Measurements from ENCODE around the gene TSC1. TPM values are rescaled to one million over a fixed set of nuclear protein-coding genes. Genes with fewer than 3 reads are reported as not detected.

TSC1 gene
- total and polyA plus RNA-seq, 2 experiments from 2014 or later, result 23.7 to 48.0 TPM

DNA sequence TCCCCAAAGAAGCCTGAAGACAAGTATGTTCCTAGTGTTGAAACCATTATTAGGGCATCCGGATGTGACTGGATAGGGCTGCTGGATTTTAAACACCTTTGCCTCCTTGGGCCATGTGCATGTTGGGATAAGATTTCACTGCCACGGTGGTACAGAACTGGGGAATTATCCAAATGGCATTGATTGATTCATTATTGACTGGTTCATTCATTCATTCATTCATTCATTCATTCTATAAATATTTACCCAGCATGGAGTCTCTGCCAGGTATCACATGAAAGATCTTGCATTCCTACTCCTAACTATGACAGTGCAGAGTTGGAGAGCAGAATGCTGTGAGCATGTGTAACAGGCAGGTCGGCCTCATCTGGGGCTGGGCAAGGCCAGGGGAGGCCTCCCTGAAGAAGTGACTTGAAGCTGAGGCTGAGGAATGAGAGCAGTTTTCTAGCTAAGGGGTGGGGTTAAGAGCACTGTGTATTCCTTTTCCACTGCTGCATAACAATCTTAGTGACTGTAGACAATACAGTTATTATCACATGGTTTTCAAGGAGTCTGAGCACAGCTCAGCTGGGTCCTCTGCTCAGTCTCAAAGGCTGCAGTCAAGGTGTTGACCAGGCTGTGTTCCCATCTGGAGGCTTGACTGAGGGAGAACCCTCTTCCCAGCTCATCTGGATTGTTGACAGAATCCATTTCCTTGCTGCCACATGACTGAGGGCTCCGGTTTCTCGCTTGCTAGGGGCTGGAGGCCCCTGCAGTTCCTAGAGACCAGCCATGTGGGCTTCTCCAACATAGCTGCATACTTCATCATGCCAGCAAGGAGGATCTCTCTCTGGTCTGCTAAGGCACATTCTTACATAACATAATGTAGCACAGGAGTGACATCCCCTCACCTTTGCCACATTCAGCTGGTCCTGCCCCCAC, 102.0 kb downstream of the TSC1 start:
- no peak overlapping the region for H2AFZ ChIP-seq

More for the DNA sequence above, 102.0 kb downstream of the TSC1 start:
- Mint-ChIP-seq H3K27ac (peak overlapping the region; percentile 36; the same call in 1 of the 2 replicates), H3K27me3 (ENCODE audit: insufficient read depth, low read depth, poor library complexity) (peaks cover 9% of the 10 kb centered on the region), H3K4me3 (no peak overlapping the region), H3K4me1 (peaks cover 9% of the 10 kb centered on the region; the same call in 2 of the 3 replicates), H3K36me3 (ENCODE audit: low read depth) (no peaks in the 10 kb centered on the region), H3K9me3 (no peaks in the 10 kb centered on the region)
- Histone ChIP-seq H3K36me3 (ENCODE audit: insufficient read depth) (no peaks in the 10 kb centered on the region), H3K9me2 (ENCODE audit: insufficient read depth) (no peaks in the 10 kb centered on the region), H3K4me2 (no peak overlapping the region), H3K79me2 (replicated peaks; ENCODE audit: insufficient read depth) (no peaks in the 10 kb centered on the region), H3K27me3 (ENCODE audit: insufficient read depth) (no peaks in the 10 kb centered on the region), H3F3A (replicated peaks; ENCODE audit: low read depth) (no peaks in the 10 kb centered on the region), H3K4me1 (ENCODE audit: insufficient read depth) (no peaks in the 10 kb centered on the region), H4K20me1 (replicated peaks; ENCODE audit: insufficient read depth) (no peaks in the 10 kb centered on the region), H3K4me3 (no peak overlapping the region), H3K27ac (ENCODE audit: low read depth) (no peak overlapping the region)
- ATAC-seq (no peak), DNase-seq (ENCODE audit: low spot score) (peak; percentile 21)
- no peak for TF ChIP-seq NANOG (IDR thresholded peaks at IDR 0.05; ENCODE audit: borderline replicate concordance)
- no peak for TF ChIP-seq ZNF114 (CRISPR knock-in tag; IDR thresholded peaks at IDR 0.05)
- TF ChIP-seq, protein P1, sequence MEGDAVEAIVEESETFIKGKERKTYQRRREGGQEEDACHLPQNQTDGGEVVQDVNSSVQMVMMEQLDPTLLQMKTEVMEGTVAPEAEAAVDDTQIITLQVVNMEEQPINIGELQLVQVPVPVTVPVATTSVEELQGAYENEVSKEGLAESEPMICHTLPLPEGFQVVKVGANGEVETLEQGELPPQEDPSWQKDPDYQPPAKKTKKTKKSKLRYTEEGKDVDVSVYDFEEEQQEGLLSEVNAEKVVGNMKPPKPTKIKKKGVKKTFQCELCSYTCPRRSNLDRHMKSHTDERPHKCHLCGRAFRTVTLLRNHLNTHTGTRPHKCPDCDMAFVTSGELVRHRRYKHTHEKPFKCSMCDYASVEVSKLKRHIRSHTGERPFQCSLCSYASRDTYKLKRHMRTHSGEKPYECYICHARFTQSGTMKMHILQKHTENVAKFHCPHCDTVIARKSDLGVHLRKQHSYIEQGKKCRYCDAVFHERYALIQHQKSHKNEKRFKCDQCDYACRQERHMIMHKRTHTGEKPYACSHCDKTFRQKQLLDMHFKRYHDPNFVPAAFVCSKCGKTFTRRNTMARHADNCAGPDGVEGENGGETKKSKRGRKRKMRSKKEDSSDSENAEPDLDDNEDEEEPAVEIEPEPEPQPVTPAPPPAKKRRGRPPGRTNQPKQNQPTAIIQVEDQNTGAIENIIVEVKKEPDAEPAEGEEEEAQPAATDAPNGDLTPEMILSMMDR (conservative IDR thresholded peaks at IDR 0.05; ENCODE audit: low read depth in 2 of 2), result no peak
- no peak for TF ChIP-seq EZH2phosphoT487 (IDR thresholded peaks at IDR 0.05; ENCODE audit: unreplicated experiment)
- TF ChIP-seq JUNB (IDR thresholded peaks at IDR 0.05; ENCODE audit: unreplicated experiment), result no peak
- TF ChIP-seq, protein P2, sequence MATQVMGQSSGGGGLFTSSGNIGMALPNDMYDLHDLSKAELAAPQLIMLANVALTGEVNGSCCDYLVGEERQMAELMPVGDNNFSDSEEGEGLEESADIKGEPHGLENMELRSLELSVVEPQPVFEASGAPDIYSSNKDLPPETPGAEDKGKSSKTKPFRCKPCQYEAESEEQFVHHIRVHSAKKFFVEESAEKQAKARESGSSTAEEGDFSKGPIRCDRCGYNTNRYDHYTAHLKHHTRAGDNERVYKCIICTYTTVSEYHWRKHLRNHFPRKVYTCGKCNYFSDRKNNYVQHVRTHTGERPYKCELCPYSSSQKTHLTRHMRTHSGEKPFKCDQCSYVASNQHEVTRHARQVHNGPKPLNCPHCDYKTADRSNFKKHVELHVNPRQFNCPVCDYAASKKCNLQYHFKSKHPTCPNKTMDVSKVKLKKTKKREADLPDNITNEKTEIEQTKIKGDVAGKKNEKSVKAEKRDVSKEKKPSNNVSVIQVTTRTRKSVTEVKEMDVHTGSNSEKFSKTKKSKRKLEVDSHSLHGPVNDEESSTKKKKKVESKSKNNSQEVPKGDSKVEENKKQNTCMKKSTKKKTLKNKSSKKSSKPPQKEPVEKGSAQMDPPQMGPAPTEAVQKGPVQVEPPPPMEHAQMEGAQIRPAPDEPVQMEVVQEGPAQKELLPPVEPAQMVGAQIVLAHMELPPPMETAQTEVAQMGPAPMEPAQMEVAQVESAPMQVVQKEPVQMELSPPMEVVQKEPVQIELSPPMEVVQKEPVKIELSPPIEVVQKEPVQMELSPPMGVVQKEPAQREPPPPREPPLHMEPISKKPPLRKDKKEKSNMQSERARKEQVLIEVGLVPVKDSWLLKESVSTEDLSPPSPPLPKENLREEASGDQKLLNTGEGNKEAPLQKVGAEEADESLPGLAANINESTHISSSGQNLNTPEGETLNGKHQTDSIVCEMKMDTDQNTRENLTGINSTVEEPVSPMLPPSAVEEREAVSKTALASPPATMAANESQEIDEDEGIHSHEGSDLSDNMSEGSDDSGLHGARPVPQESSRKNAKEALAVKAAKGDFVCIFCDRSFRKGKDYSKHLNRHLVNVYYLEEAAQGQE (IDR thresholded peaks at IDR 0.05; ENCODE audit: unreplicated experiment), result no peak
- no peak for TF ChIP-seq CREB1 (CRISPR knock-in tag; IDR thresholded peaks at IDR 0.05; ENCODE audit: low read depth)
- TF ChIP-seq, protein P3, sequence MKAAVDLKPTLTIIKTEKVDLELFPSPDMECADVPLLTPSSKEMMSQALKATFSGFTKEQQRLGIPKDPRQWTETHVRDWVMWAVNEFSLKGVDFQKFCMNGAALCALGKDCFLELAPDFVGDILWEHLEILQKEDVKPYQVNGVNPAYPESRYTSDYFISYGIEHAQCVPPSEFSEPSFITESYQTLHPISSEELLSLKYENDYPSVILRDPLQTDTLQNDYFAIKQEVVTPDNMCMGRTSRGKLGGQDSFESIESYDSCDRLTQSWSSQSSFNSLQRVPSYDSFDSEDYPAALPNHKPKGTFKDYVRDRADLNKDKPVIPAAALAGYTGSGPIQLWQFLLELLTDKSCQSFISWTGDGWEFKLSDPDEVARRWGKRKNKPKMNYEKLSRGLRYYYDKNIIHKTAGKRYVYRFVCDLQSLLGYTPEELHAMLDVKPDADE (IDR thresholded peaks at IDR 0.05), result no peak
- TF ChIP-seq STAT1 (IDR thresholded peaks at IDR 0.05; ENCODE audit: unreplicated experiment), result no peak
- TF ChIP-seq EZH2 (IDR thresholded peaks at IDR 0.05; ENCODE audit: low read depth, unreplicated experiment), result no peak
- no peak for TF ChIP-seq ZNF331 (CRISPR knock-in tag; IDR thresholded peaks at IDR 0.05; ENCODE audit: low read depth)

Small RNA genes within 50 kb of the gene (microRNA-seq; reads per million reads assigned to microRNA genes)
- gene MIR548AW, result not detected

Small RNA genes within 50 kb of the gene (small RNA-seq; reads per million reads assigned to genes)
- gene AL593851.1 (ENCODE audit: low replicate concordance), result not detected
- gene MIR548AW (ENCODE audit: low replicate concordance), result not detected
- not detected for gene RNU7-21P (ENCODE audit: low replicate concordance)

Other genes starting within 250 kb of the TSC1 start
- 0.14 and 0.82 TPM in 2 replicates for gene AK8, start 66.3 kb downstream of the TSC1 start, total RNA-seq (2014; rRNA removed; shearing (Covaris generic))
- 0.70 and 0.78 TPM in 2 replicates for gene AK8, start 66.3 kb downstream of the TSC1 start, polyA plus RNA-seq (2016; fragmentation: Nextera tagmentation; extraction: Ambion mirVana)
- gene SPACA9, start 65.7 kb downstream of the TSC1 start, total RNA-seq (2014; rRNA removed; shearing (Covaris generic)), result 0.78 and 1.5 TPM in 2 replicates
- gene SPACA9, start 65.7 kb downstream of the TSC1 start, polyA plus RNA-seq (2016; fragmentation: Nextera tagmentation; extraction: Ambion mirVana), result 0.85 and 1.1 TPM in 2 replicates
- gene GFI1B, start 34.1 kb upstream of the TSC1 start, total RNA-seq (2014; rRNA removed; shearing (Covaris generic)), result 0.38 and 1.0 TPM in 2 replicates
- 0.28 TPM in 1 of 2 replicates, not detected in the other for gene GFI1B, start 34.1 kb upstream of the TSC1 start, polyA plus RNA-seq (2016; fragmentation: Nextera tagmentation; extraction: Ambion mirVana)
- 78.8 and 81.1 TPM in 2 replicates for gene GTF3C5, start 86.4 kb upstream of the TSC1 start, total RNA-seq (2014; rRNA removed; shearing (Covaris generic))
- gene GTF3C5, start 86.4 kb upstream of the TSC1 start, polyA plus RNA-seq (2016; fragmentation: Nextera tagmentation; extraction: Ambion mirVana), result 41.2 and 46.0 TPM in 2 replicates
- gene CEL, start 117.4 kb upstream of the TSC1 start, total RNA-seq (2014; rRNA removed; shearing (Covaris generic)), result 1.0 and 2.3 TPM in 2 replicates
- 0.26 and 0.27 TPM in 2 replicates for gene CEL, start 117.4 kb upstream of the TSC1 start, polyA plus RNA-seq (2016; fragmentation: Nextera tagmentation; extraction: Ambion mirVana)
- gene RALGDS, start 176.6 kb upstream of the TSC1 start, total RNA-seq (2014; rRNA removed; shearing (Covaris generic)), result 15.5 and 20.3 TPM in 2 replicates
- gene RALGDS, start 176.6 kb upstream of the TSC1 start, polyA plus RNA-seq (2016; fragmentation: Nextera tagmentation; extraction: Ambion mirVana), result 6.1 and 8.6 TPM in 2 replicates
- 15.7 and 22.4 TPM in 2 replicates for gene GBGT1, start 219.3 kb upstream of the TSC1 start, total RNA-seq (2014; rRNA removed; shearing (Covaris generic))
- gene GBGT1, start 219.3 kb upstream of the TSC1 start, polyA plus RNA-seq (2016; fragmentation: Nextera tagmentation; extraction: Ambion mirVana), result 3.7 and 4.9 TPM in 2 replicates

Measured in GM23338 (cell line).